Activated CD4-positive, alpha-beta T cell treated with anti-CD3 and anti-CD28 coated beads, Interleukin-2, amount 50 U/mL, for 16 hours (primary cell): Measurements from ENCODE around the gene REX1BD.

ENCODE experiments used
- DNase-seq: peaks from one replicate; pipeline ENCODE4 v3.0.0-alpha.2; 2020

The REX1BD gene

DNA sequence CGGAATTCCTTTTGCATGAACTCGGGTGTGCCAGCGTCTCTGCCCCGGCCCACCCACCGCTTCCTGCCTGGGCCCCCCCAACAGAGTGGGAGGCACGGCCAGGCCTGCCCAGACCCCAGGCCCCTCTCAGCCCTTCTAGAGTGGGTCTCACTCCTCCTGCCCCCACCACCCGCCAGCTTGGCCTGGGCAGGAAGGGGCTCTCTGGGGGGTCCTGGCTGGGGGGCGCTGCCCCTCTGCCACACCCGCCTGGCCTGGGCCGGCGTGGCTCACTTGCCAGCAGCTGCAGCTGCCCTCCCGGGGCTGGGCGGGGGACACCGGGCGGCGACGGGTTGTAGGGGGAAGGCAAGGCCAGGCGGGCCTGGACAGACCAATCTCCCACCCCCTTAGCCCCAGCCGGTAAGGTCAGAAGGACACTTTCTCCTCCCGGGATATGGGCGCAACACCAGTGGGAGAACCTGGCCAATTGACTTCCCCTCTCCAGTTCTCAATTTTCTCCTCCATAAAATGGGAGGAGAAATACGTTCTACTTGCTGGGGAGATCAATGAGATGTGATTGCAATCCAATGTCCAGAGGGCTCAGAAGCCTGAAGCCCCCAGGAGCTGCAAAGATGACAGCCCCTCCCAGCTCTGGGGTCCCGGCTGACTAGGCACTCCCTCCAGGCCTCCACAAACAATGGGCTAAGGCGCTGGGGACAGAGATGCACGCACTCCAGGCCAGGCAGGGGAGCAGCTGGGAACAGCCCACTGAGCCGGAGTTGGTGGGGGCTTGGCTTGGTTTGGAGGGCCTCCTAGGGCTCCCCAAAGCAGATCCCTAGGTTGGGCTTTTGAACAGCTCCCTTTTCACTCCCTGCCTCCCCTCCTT, 15.6 kb downstream of the REX1BD start:
- DNase-seq, result no peak

GRCh38 chr19:18604820-18605159, 16.2 kb downstream of the REX1BD start:
- no peak for DNase-seq

DNA sequence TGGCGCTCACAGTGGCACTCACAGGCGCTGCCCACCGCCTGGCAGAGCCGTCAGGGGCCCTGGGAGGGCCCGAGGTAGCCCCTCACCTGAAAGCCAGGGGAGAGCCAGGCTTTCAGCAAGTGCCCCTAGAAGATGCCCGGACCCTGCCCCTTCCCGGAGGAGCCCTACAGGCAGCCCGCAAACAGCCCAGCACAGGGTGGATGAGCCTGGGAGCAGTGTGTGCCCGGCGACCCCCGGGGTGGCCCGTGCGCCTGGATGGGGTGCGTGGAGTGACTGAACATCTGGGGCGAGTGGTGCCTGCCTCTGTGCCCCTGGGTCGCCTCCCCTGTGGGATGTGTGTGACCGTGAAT, 16.6 kb downstream of the REX1BD start:
- no peak for DNase-seq

GRCh38 chr19:18605546-18606280, 17.1 kb downstream of the REX1BD start:
- DNase-seq, result no peak

DNA sequence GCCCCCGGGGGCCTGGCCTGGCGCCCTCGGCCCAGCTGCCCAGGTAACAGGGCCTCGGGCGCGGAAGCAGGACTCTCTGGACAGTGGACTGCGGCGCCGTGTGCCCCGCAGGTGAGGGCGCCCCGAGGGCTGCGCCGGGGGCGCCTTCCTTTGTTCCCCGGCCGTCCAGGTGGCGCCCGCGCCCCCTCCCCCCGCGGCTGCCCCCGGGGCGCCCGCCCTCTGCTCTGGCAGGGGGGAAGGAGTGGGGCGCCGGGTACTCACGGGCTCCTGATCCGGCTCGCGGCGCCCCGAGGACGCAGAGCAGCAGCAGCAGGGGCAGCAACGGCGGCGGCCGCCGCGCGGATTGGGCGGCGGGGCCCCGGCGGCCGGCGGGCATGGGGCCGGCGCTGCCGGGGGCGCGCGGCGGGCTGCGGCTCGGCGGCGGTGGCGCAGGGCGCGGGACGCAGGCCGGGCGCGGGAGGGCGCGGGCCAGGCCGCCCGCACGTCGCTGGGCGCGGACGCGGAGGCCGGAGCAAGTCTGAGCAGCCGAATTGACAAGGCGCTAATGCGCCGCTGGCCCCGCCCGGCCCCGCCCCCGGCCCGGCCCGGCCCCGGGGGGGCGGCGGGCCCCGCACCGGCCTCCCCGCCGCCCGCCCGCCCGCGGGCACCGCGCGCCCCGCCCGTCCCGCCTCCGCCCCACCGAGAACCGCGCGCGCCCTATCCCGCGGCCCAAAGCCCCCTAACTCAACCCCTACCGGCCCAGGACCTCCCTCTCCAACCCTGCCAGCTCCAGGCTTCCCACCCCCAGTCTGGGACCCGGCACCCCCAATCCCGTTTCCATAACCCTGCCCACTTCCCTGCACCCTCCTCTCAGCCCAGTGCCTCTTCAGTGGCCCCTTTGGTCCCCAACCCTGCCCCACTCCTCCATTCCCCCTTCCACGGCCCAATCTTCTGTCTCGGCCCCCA, 18.0 kb downstream of the REX1BD start, which contains the start of gene CRLF1:
CRLF1 (minus strand) TSS at position 519 of the 945 bp plus-strand sequence; CDS start at position 376, 143 bp downstream.
- no peak for DNase-seq

DNA sequence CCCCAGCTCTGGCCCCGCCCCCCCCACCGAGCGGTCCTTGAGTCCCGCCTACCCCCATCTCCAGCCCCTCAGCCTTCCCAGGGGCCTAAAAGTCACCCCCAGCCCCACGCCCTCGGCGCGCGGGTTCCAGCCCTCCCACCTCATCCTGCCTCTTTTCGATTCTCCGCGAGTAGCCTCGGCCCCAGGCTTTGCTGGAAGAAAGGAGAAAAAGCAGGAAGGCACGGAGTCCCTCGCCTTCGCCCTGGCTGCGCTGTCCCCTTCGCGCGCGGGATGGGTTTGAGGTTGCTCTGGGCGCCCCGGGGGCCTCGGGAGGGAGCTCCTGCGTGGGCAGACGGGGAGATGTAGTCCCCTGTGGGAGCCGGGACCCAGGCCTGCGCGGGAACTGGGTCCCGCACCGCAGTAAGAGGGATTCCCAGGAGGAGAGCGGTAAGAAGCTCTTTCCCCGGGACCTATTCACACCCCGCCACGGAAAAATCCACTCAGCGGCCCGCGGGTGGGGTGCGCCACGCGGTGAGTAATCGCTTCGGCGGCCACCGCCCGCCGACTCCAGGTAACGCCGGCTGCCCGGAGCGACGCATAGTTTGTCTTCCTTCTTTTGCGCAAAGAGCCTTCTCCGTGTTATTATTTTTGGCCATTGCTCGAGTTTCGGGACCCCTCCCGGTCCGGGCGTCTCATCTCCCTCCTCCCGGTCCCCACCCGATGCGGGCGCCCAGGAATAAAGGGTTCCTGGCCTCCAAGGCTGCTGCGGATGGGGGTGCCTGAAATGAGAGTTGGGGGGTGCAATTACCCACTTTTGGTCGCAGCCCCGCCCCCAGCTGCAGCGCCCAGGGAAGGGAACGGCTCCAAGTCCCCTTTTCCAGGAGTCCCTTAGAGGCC, 18.9 kb downstream of the REX1BD start:
- no peak for DNase-seq

- no peak for DNase-seq
These were observed 19.7 kb downstream of the REX1BD start for GRCh38 chr19:18608102-18608804.

DNA sequence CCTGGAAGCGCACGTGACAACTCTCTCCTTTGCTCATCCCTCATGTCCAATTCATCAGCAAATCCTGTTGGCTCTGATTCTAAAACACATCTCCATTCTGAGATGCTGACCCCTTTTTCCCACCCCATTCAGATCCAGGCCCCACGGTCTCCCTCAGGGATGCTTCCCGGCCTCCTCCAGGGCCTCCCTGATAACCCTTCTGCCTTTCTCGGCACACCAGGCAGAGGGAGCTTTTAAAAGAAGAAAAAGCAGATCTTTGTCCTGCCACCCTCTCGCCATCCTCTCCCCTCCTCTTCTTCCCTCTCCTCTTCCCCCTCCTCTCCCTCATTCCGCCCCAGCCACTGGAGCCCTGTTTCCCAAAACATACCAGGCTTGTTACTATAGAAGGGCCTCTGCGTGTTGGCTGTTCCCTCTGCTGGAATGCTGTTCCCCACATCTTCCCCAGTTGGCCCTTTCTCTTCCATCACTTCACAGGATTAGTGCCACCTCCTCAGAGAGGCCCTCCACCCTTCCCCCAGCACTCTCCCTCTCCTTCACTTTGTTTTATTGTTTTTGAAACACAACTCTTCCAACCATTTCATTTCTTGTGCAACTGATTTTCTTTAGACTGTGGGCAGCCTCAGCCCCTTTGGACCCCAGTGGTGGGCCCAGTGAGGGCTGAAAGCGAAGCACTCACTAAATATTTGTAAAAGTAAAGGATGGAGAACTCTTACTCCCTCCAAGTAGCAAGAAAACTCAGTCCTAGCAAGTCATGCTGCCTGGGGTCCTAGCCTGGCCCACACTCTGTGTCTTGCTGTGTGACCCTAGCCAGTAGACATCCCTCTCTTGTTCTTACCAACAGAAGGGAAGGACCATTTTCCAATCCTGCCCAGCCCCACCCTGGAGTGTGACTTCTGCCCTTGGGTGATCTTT, 20.5 kb downstream of the REX1BD start:
- no peak for DNase-seq

- DNase-seq, result no peak
These were observed 21.1 kb downstream of the REX1BD start for GRCh38 chr19:18609717-18610051.

DNA sequence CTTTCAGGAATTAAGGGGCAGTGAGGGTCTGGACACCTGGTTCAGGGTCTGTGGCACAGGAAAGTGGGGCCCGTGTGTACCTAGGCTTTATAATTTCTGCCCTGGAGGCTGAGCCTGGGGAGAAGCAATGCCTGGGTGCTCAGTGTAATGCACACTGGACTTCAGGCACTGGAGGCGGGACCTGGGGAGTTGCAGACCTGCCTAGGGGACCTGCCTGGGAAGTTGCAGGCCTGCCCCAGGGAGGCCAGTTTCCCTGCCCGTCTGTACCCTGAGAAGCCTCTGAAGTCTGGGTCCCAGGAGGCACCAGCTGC, 21.6 kb downstream of the REX1BD start:
- DNase-seq, result no peak

DNA sequence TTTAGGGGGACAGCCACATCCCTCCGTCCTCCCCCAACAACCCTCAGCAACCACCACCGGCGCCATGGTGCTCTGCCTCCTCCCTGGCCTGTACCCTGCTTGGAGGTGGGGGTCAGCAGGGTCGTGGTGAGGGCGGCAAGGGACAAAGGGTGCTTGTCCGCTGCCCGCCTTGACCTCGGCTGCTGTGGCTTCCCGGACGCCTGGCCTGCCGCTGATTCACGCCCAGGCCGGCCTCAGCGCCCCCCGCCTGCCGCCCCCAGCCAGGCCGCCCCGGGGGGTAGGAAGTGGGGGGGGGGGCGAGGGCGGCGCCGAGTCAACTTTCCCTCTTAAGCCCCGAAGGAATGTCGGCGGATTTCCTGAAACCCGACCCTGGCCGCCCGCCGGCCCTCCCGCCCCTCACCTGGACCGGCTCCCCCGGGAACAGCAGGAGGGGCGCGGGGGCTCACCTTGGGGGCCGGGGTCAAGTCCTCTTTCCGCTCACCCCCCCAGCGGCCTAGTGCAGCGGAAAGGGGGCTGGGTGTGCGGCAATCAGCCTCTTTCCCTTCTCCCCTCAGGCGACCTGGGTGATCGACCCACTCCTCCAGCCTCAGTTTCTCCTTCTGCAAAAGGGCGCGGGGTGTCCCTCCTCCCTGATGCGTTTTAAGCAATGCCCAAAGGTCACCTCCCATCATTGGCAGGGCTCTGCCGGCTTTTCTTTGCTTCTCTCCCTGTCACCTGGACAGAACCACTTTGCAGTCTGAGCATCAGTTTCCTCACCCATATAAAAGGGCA, 22.1 kb downstream of the REX1BD start:
- no peak for DNase-seq

DNA sequence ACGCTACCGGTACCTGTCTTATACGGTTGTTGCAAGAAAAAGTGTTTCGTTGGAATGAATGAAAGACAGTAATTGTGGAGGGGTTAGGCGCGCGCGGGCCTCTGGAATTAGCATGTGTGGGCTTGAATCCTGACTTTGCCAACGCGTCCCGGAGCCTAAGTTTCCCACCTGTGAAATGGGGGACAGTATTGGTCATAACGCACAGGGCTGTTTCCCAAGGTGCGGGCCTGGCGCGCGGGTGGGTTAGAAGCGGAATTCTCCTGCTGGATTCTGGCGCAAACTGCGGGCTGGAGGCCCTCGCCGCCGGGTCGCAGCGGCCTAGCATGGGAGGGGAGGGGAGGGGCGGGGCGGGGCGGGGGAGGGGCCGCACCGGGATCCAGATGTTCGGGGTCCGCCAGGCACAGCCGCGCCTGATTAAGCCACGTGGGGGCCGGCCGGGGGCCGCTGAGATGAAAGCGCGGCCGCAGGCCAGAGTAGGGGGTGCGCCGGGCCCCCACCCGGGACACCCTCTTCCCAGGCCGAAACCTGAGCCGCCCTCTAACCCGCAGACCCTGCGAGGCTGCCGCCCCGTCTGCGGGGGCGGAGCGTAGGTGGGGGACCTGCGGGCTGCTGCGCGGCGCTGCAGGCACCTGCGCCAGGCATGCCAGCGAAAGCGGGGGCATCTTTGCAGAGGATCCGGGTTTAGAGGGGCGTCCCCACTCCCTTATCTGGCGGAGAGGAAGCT, 22.9 kb downstream of the REX1BD start:
- DNase-seq, result no peak

DNA sequence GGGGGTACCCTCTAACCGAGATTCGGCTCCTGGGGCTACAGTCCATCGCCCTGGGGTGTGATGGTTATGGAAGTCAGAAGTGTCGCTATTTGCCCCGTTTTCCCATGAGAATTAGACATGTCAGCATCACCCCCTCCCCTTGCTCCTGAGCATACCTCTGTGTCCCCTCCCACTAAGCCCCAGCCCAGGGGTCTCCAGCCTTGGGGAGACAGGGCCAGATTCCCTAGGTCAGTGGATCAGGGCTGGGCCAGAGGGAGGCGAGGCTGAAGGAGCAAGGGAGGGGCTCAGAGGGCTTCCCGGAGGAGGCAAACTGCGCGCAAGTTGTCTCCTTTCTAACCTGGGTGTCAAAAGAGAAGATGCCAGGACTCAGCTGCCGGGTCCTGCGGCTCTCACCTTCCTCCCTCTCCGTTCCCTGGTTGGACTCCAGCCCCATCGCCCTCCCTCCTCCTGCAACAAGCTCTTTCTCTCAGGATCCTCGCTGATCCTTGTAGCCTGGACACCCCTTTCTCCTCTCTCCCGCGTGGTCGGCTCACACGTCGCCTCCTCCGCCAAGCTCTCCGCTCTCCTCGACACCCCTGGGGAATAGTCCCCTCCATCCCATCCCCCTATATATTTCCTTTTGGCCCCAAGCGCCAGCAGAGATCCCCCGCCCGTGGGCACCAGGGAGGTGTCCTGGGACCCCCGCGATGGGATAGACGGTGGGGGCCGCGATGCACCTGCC, 23.6 kb downstream of the REX1BD start:
- no peak for DNase-seq

DNA sequence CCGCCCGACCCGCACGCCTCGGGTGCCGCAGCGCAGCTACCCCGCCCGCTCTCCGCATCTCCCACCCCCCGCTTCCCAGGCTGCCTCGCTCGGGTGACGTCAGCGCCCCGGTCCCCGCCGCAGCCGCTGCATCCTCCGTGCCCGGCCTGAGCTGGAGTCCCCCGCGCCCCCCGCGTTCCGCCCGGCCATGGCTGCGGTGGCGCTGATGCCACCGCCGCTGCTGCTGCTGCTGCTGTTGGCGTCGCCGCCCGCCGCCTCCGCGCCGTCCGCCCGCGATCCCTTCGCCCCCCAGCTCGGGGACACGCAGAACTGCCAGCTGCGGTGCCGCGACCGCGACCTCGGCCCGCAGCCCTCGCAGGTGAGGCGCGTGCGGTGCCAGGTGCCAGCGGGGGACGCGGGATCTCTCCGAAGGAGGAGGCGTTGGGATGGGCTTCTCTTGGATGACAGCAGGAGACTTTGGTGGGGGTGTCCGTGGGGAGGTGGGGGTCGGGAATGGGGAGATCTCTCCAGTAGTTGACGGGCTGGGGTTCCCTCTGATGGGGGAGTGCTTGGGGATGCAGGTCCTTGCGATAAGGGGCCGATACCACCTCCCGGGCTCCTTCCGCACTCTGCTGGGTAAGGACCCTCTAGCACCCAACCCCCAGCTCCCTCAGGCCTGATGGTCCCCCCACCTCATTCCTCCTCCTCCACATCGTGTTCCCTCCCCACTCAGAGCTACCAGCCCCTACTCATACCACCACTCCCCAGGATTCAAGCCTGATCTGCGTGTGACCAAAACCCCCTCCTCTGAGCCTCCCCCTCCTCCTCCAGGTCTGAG, 24.4 kb downstream of the REX1BD start, which contains the start of gene TMEM59L:
TMEM59L (plus strand) TSS at position 99 of the 817 bp plus-strand sequence; CDS start at position 188, 89 bp downstream.
- DNase-seq, result no peak

DNA sequence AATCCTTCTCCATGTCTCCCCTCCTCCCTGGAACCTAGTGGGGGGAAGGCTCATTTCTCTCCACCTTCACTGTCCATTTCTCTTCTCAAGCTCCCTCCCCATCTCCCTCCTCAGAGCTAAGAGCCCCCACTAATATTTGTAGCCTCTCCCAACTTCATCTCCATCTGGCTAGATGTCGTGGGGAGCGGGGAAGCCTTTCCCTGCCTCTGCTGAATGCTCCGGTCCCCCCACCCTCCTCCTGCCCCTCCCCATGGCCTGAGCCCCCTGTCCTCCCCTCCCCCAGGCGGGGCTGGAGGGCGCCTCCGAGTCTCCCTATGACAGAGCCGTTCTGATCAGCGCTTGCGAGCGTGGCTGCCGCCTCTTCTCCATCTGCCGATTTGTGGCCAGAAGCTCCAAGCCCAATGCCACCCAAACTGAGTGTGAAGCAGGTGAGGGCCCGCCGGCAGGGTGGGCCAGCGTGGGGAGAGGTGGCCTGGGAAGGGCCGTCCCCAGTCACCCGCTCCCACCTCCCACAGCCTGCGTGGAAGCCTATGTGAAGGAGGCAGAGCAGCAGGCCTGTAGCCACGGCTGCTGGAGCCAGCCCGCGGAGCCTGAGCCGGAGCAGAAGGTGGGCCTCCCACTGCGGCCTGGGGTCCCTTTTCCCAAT, 25.1 kb downstream of the REX1BD start:
- no peak for DNase-seq

DNA sequence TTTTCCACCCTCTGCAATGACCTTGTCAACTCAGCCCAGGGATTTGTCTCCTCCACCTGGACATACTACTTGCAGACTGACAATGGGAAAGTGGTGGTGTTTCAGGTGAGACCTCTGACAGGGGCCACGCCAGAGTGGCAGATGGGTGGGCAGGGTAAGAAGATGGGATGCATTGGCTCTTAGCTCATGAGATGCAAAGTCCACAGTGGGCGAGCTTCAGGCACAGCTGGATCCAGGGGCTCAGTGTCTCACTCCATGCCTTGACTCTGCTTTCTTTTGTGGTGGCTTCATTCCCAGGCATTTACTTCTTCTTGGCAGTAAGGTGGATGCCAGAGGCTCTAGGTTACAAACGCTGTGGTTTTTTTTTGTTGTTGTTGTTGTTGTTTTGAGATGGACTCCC, 27.4 kb downstream of the REX1BD start:
- DNase-seq, result no peak

GRCh38 chr19:18617562-18617961, 29.0 kb downstream of the REX1BD start:
- no peak for DNase-seq
